KOPT-K1 (cell line): ENCODE data around the gene SELENOH.

ENCODE experiments used
- H3K27ac ChIP-seq: fragments of 200-600 bp; sonication (generic); 2 replicates; pipeline ENCODE4 v1.5.1; 2016; ENCODE audit warnings: antibody characterized with exemption, mild to moderate bottlenecking, low read depth, low read length; ENCODE audit not compliant: poor library complexity, severe bottlenecking
- H3K36me3 ChIP-seq: fragments of 200-600 bp; sonication (generic); 2 replicates; pipeline ENCODE4 v1.5.1; 2017; ENCODE audit warnings: antibody characterized with exemption, mild to moderate bottlenecking, low read length, moderate library complexity; ENCODE audit not compliant: insufficient read depth
- H3K9me3 ChIP-seq: fragments of 200-600 bp; sonication (generic); 2 replicates; pipeline ENCODE4 v1.5.1; 2017; ENCODE audit warnings: antibody characterized with exemption, low read length, mild to moderate bottlenecking; ENCODE audit not compliant: insufficient read depth, poor library complexity, severe bottlenecking

SELENOH gene

DNA sequence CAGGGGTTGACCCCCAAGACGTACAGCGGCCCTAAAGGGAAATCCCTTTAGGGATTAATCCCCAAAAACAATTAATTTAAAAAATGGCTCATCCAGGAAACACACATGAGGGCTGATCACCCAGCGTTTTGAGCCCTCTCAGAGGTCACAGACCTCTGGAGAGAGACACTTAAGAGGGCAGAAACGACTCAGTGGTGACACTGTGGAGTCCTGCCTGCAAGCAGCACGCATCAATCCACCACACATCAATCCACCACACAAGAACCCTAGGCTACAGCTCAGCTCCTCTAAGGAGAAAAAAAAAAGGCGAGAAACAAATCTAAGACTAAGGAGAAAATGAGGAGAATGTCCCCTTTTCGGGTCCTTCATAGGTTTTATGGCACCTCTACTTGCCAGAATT is 12.5 kb upstream of the SELENOH start:
- Histone ChIP-seq H3K9me3 (no peaks in the 10 kb centered on the region), H3K36me3 (peaks cover 46% of the 10 kb centered on the region), H3K27ac (no peak overlapping the region)

DNA sequence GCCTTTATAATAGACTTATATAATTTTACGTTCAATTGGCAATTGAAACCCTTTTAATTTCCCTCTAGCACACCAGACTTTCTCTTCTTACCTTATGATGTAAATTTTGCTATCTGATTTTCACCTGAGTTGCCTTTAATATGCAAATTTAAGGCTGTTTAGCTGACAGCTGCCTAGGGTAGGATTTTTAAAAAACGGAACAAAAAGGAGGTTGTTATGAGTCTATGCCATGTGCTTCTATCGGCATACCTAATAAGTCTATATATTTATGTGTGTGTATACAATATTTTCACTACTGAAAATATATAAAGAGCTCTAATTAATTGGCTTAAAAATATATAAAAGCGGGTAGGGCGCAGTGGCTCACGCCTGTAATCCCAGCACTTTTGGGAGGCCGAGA is 11.8 kb upstream of the SELENOH start:
- Histone ChIP-seq H3K9me3 (no peaks in the 10 kb centered on the region), H3K27ac (no peak overlapping the region)

DNA sequence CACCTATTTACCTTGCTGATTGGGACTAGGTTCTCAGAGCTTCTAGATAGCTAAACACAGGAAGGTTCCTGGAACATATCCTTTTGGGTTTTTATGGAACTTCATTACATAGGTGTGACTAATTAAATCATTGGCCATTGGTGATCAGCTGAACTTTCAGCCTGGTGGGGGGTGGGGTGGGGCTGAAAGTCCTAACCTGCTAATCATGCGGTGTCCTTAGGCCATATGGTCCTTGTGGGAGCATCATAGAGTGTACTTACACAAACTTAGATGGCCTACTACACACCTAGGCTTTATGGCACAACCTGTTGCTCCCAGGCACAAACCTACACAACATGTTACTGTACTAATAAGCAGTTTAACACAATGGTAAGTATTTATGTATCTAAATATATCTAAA is 8.6 kb upstream of the SELENOH start:
- peaks cover 64% of the 10 kb centered on the region for H3K36me3 ChIP-seq
- H3K27ac ChIP-seq = no peak overlapping the region
- H3K9me3 ChIP-seq = no peaks in the 10 kb centered on the region

More for the DNA sequence above, 11.8 kb upstream of the SELENOH start:
- peaks cover 46% of the 10 kb centered on the region for H3K36me3 ChIP-seq

DNA sequence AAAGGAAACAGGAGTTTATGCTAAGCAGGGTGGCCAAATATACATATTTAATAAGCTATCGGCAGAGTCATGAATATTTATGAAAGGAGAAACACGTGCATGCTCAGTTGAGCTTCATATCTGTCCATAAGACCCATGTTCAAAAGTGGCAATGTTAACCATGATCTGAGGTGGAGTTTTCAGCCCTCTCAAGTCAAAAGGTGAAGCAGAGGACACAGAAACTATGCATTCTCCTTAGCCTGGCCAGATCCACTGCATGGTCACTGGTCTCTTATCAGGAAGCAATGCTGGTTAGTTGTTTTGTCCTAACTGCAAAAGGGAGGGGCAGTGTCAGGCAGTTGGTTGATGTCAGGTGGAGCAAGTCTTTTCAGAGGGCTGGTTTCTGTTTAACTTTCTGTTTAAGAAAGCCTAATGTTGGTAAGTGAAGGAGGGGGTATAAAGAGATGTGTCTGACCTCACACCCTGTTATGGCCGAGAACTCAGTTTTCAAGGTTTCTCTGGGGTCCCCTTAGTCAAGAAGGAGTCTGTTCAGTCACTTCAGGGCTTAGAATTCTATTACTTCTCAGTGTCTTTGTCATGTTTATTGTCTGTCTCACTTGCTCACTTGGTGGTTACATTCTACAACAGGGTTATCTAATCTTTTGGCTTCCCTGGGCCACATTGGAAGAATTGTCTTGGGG is 5.5 kb upstream of the SELENOH start:
- H3K36me3 ChIP-seq = peaks cover 78% of the 10 kb centered on the region
- H3K27ac ChIP-seq = no peak overlapping the region
- no peaks in the 10 kb centered on the region for H3K9me3 ChIP-seq

DNA sequence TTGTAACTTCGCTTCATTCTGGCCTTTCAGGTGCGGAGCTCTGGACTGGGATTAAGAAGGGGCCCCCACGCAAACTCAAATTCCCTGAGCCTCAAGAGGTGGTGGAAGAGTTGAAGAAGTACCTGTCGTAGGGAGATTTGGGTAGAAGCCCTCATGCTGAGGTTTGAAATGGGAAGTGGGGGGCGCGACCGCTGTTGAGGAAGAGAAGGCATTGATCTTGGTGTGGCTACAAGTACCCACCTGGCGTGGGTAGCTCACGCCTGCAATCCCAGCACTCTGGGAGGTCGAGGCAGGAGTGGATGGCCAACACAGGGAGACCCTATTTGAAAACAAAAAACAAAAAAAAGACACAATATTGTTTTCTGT is 779 bp downstream of the SELENOH start:
- H3K9me3 ChIP-seq = no peaks in the 10 kb centered on the region
- H3K27ac ChIP-seq = peak overlapping the region; percentile 90
- H3K36me3 ChIP-seq = peaks cover 84% of the 10 kb centered on the region

DNA sequence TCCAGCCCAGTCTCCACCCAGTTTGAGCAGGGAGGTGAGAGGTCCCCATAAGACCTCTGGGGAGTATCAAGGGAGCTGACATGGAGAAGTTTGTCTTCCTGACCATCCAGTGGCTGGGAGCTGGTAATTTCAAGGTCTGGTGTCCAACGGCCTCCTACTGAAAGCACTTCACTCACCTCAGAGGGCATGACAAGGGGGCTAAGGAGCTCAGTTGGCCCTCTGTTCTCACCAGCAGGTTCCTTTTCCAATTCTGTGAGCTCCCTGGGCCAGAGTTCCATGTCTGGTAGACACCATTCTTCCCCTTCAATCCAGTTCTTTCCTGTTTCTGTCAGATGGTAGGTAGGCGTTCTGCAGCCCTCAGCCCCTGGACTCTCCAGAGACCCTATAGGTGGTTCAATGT is 3.1 kb downstream of the SELENOH start:
- no peaks in the 10 kb centered on the region for H3K9me3 ChIP-seq
- peaks cover 70% of the 10 kb centered on the region for H3K36me3 ChIP-seq
- H3K27ac ChIP-seq = no peak overlapping the region

DNA sequence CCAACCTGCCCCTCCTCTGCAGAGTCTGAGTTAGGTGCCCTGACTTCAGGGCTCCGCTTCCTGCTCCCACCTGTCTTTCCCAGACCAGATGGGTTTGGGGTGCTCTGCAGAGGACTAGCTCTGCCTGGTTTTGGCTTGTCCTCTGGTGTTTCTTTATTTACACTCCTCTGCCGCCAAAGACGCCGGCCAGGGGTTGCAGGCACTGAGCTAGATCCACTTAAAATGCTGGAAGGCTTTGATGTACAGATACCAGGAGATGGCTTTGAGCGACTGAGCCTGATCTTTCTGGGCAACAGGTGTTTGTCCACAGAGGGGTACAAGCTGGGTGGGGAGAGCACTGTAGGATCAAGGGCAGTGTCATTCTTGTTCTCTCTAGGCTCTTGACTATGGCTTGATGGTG is 3.9 kb downstream of the SELENOH start:
- no peak overlapping the region for H3K27ac ChIP-seq
- no peaks in the 10 kb centered on the region for H3K9me3 ChIP-seq
- H3K36me3 ChIP-seq = peaks cover 61% of the 10 kb centered on the region

DNA sequence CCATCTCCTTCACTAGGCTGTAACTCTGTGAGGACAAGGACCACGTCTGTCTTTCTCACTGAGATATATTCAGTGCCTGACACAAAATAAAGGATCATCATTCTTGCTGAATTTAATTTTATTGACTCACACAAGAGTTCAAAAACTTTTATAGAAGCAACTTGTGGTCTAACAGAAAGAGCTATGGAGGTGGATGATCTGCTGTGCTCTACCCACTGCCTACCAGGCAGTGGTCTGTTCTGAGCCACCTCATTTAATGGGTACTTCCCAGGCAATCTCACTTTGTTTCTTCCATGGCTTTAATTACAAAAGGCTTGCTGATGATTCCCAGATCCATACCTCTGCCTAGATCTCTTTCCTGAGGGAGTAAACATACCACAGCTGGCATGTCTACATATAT is 5.6 kb downstream of the SELENOH start:
- Histone ChIP-seq H3K27ac (no peak overlapping the region), H3K36me3 (peaks cover 56% of the 10 kb centered on the region), H3K9me3 (no peaks in the 10 kb centered on the region)

DNA sequence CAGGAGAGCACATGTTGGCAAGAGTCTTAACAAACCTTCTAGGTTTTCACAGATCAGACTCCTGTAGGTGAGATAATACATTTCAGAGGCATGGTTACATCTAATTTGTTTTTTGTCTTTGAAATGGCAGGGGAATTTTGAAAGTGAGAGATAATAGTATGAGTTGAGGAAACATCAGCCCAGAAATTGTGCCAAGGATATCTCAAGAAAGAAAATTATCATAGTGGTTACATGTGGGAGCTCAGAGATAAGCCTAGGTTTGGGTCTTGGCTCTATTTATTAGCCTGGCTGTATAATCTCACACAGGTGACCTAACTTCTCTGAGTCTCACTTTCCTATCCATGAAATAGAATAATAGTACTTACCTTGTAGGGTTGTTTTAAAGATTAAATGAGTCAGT is 9.9 kb downstream of the SELENOH start:
- Histone ChIP-seq H3K36me3 (peaks cover 17% of the 10 kb centered on the region), H3K27ac (no peak overlapping the region), H3K9me3 (no peaks in the 10 kb centered on the region)

DNA sequence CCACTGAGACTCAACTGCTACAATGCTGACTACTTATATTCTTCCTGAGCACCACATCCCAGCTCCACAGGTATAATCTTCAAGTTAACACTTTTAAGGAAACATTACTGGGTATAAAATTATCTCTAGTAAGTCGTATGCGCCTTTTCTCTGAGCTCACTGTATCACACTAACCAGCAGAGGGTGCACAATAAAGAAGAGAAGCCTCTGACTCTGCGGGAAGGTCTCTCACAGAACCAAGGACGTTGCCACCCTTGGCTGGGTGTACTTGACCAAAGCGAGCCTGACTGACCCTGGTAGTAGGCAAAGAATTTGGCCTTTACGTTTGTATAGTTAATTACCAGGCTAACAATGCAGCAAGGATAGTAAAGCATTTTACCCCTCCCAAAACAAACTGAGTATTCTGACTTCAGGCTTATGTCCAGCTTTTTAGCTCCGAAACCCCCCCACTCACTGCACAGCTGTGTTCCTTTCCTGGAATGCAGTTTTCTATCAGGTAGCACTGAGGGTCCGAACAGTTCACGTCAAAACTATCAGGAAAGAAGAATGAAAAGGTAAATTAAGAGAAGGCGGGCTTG is 10.5 kb downstream of the SELENOH start, which contains the start of gene BTBD18:
BTBD18 (minus strand) TSS at position 144 of the 578 bp plus-strand sequence. CDS start 631 bp downstream, outside the sequence.
- no peak within 1 kb of the TSS for H3K27ac ChIP-seq
- H3K9me3 ChIP-seq = no peaks in the 10 kb centered on the region
- H3K36me3 ChIP-seq = peaks cover 12% of the 10 kb centered on the region

DNA sequence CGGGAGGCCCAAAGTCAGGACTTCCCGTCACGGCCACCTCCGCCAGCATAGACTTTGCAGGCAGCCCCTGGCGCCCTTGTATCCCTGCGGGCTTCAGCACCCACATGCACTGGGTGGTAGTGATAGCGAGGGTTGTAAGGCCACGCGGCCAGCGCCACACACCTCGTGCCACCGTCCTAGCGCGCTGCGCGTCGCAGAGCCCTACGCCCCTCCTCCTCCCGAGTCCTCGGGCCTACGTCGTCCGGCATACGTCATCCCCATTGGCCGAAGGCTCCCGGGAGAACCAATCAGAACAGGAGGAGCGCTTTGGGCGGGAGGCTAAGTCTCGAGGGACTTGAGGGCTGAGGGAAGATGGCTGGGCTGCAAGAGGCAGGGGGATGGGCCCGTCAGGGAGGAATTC is 11.7 kb downstream of the SELENOH start:
- Histone ChIP-seq H3K27ac (no peak overlapping the region), H3K9me3 (no peaks in the 10 kb centered on the region), H3K36me3 (peaks cover 5% of the 10 kb centered on the region; the same call in 1 of the 2 replicates)

DNA sequence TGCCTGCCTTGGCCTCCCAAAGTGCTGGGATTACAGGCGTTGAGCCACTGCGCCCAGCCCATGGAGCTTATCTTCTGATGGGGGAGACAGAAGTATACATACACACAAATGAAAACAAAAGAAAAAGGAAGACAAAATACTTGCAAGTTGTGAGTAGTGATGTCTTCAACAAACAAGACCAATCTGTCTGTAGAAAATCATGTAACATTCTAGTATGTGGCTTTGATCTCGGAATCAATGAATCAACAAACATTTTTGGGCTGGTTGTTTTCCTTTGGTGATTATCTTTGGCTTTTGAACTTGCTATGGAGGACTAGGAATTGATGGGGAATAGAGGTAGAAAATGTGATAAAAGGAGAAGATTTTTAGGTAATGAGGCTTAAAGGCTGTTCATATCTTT is 16.9 kb downstream of the SELENOH start:
- no peaks in the 10 kb centered on the region for H3K36me3 ChIP-seq
- H3K27ac ChIP-seq = no peak overlapping the region
- no peaks in the 10 kb centered on the region for H3K9me3 ChIP-seq

DNA sequence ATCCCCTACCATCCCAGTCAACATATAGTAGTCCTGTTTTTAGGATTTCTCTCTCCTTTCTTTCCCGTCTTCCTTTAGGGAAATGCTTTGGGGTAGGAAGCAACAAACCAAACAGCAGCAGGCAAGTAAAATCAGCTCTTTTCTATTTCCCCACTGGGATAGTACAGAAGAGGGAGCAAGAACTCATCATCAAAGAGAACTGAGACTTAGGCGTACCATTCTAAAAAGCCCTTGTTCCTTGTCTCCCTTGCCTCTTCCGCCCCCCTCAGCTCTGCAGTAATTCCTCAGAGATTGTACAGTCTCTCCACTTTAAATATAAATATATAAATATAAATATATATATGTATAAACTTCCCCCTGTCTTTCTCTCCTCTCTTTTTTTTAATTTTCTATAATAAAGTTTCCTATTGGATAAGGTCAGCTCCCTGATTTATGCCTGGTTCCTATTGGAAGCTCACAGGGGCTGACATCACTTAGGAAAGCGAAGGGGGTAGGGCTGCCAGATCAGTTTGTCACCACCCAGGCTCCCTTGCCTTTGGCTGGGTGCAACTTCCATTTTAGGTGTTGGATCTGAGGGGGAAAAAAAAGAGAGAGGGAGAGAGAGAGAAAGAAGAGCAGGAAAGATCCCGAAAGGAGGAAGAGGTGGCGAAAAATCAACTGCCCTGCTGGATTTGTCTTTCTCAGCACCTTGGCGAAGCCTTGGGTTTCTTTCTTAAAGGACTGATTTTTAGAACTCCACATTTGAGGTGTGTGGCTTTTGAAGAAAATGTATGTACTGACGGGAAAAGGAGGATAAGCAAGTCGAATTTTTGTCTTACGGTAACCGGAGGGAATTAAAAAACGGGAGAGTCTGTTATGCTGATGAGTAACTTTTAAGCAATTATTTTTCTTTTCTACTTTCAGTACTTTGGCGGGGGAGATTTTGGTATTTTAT is 20.3 kb downstream of the SELENOH start, which contains the start of gene CTNND1:
CTNND1 (plus strand) TSS at position 502 of the 934 bp plus-strand sequence. CDS start 29,677 bp downstream, outside the sequence.
- Histone ChIP-seq H3K36me3 (no peaks in the 10 kb centered on the region), H3K27ac (no peak within 1 kb of the TSS), H3K9me3 (no peaks in the 10 kb centered on the region)

DNA sequence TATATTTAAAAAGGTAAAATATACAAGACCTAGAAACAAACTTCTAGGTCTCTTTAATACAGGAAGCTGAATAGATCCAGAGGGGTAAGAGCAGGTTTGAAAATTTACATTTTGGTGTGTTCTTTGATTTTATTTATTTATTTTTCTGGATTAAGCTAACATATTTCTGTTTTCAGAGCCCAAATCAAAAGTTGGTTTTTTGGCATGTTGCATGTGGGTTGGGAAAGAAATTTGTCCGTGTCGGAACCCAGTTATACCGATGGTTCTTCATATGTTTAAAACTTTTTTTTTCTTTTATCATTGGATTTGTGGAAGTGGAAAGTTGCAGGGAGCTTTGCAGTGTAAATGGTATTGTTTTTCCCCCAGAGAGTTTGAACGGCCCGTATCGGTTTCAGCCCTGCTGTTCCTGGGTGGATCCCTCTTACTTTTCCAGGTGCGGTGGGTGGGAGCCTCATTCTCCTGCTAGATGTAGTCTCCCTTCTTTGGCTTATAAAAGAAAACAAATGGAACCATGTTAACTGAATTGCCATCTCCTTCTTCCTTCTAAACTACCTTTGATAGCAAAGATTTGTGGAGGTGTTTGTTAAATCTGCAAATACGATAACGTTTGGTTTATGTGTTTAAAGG is 21.1 kb downstream of the SELENOH start:
- H3K9me3 ChIP-seq = no peaks in the 10 kb centered on the region
- H3K36me3 ChIP-seq = no peaks in the 10 kb centered on the region
- H3K27ac ChIP-seq = no peak overlapping the region

DNA sequence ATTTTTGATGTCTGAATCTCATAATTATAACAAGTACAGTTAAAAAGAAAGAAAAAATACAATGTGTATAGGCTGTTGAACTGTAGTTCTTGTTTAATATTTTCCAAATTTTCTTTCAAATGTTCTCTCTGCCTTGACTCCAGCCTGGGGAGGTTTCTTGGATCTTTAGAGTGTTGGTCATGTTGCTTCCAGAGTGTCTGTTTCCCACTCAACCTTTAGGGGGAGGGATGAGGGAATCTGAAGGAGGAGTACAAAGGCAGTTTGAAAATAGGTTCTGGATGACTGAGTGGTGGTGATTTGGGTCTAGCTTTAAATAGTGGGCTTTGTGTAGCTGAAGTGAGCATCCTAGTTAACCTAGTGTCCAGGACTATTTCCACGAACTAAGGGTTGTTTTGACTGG is 22.3 kb downstream of the SELENOH start:
- no peaks in the 10 kb centered on the region for H3K36me3 ChIP-seq
- H3K27ac ChIP-seq = no peak overlapping the region
- H3K9me3 ChIP-seq = no peaks in the 10 kb centered on the region
